OCI-LY7 (cell line): ENCODE data around the gene CD226. TPM values are rescaled to one million over a fixed set of nuclear protein-coding genes. Genes with fewer than 3 reads are reported as not detected.

Experiments used
- BruUV-seq: library from RNA; stranded (reverse); fragments of 400-500 nt; replicated peaks from 2 replicates; lab custom pipeline; 2021; lab: Mats Ljungman, UMichigan
- CTCF ChIA-PET: fragments of 300-600 bp; sonication (Branson Sonifier 250); formaldehyde crosslinking; loops from one replicate; lab custom pipeline; 2022; ENCODE audit warnings: antibody characterized with exemption; ENCODE audit not compliant: unreplicated experiment; lab: Charles Lee
- POLR2A ChIA-PET: fragments of 300-600 bp; sonication (Branson Sonifier 250); formaldehyde crosslinking; loops from one replicate; lab custom pipeline; 2022; ENCODE audit warnings: antibody characterized with exemption; lab: Charles Lee
- DNase-seq: peaks from one replicate; pipeline ENCODE4 v3.0.0-alpha.2; 2015; ENCODE audit warnings: low spot score
- H2AFZ ChIP-seq: fragments of 200-600 bp; sonication (generic), shearing (Covaris generic); 2 replicates; pipeline ENCODE4 v1.6.1; 2014; ENCODE audit warnings: mild to moderate bottlenecking, antibody characterized with exemption, low read length, moderate library complexity
- H3K27ac ChIP-seq: fragments of 200-600 bp; sonication (generic); 2 replicates; pipeline ENCODE4 v1.5.1; 2014; ENCODE audit warnings: mixed run types, low read depth, mild to moderate bottlenecking, moderate library complexity, low read length, inconsistent platforms; ENCODE audit not compliant: poor library complexity, severe bottlenecking
- H3K36me3 ChIP-seq: fragments of 200-600 bp; sonication (generic); 2 replicates; pipeline ENCODE4 v1.6.1; 2014; ENCODE audit warnings: mild to moderate bottlenecking, antibody characterized with exemption, low read length, moderate library complexity, mixed read lengths; ENCODE audit not compliant: insufficient read depth
- H3K4me1 ChIP-seq: fragments of 200-600 bp; sonication (generic); 2 replicates; pipeline ENCODE4 v1.5.1; 2014; ENCODE audit warnings: mild to moderate bottlenecking, low read length; ENCODE audit not compliant: insufficient read depth, poor library complexity, severe bottlenecking
- H3K4me2 ChIP-seq: fragments of 200-600 bp; sonication (generic); 2 replicates; pipeline ENCODE4 v1.6.1; 2014; ENCODE audit warnings: mild to moderate bottlenecking, low read length
- H3K4me3 ChIP-seq: fragments of 200-600 bp; sonication (generic); 2 replicates; pipeline ENCODE4 v1.5.1; 2014; ENCODE audit warnings: mild to moderate bottlenecking, low read depth, low read length; ENCODE audit not compliant: poor library complexity, severe bottlenecking
- H3K79me2 ChIP-seq: fragments of 200-600 bp; sonication (generic); 2 replicates; pipeline ENCODE4 v1.6.1; 2016; ENCODE audit warnings: low read depth, mild to moderate bottlenecking, low read length, moderate library complexity, mixed read lengths; ENCODE audit not compliant: insufficient read depth
- H3K9me2 ChIP-seq: fragments of 200-600 bp; sonication (generic); 2 replicates; pipeline ENCODE4 v1.6.1; 2016; ENCODE audit warnings: mild to moderate bottlenecking, low read length, mixed read lengths; ENCODE audit not compliant: insufficient read depth
- H3K9me3 ChIP-seq: fragments of 200-600 bp; sonication (generic); 2 replicates; pipeline ENCODE4 v1.6.1; 2014; ENCODE audit warnings: mild to moderate bottlenecking, mixed run types, low read length, mixed read lengths
- H4K20me1 ChIP-seq: fragments of 200-600 bp; sonication (generic); 2 replicates; pipeline ENCODE4 v1.6.1; 2014; ENCODE audit warnings: mild to moderate bottlenecking, antibody characterized with exemption, low read length, moderate library complexity, mixed read lengths; ENCODE audit not compliant: insufficient read depth
- EZH2phosphoT487 ChIP-seq: fragments of 200-600 bp; sonication (generic); IDR thresholded peaks from 2 replicates; pipeline ENCODE4 v1.6.1; 2018; ENCODE audit warnings: low read depth, borderline replicate concordance, mild to moderate bottlenecking, mixed run types, antibody characterized with exemption, low read length, moderate library complexity, mixed read lengths
- intact Hi-C: fragments of 100-400 bp; cut with micrococcal nuclease; formaldehyde crosslinking; loops from one replicate; pipeline ENCODE4 v1.10.0; 2022; ENCODE audit not compliant: unreplicated experiment
- total RNA-seq, 2 experiments: library from RNA; depleted of rRNA in 1 of 2; stranded (reverse); fragments of >200 nt in 1 of 2; shearing (Covaris generic) in 1 of 2; gene quantifications; 2 replicates each; pipeline ENCODE4 v1.2.3, GENCODE V29; 2014 to 2022
- TF ChIP-seq, protein P1 (sequence below): fragments of 200-600 bp; sonication (generic); conservative IDR thresholded peaks from 2 replicates; pipeline ENCODE4 v1.5.1; 2014; ENCODE audit warnings: mild to moderate bottlenecking, antibody characterized with exemption, low read length, moderate library complexity, mixed read lengths

CD226 gene
- total RNA-seq, 2 experiments from 2014 or later: 0.25 TPM; not detected in 1

DNA sequence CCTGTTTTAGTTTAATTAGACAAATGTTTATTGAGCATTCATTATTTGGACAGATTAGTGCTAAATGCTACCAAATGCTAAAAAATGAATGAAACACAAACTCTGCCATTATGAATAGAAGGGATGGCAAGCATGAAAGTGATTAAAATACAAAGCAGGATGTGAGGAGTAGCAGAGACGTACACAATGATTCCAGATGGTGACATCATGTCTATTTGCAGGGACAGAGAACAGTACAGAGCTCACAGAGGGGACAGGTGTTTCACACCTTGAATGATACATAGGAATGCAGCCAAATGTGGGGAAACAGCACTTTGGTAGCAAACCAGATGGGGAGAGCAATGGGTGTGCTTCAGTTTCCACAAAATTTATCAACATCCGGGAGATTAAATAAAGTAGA is 76.3 kb downstream of the CD226 start:
- Histone ChIP-seq H3K4me2 (no peak overlapping the region), H3K4me3 (no peak overlapping the region), H3K79me2 (no peaks in the 10 kb centered on the region), H4K20me1 (no peaks in the 10 kb centered on the region), H3K27ac (no peak overlapping the region), H3K4me1 (no peaks in the 10 kb centered on the region), H3K36me3 (no peaks in the 10 kb centered on the region), H2AFZ (no peak overlapping the region), H3K9me2 (no peaks in the 10 kb centered on the region), H3K9me3 (no peaks in the 10 kb centered on the region)
- DNase-seq: no peak
- ChIA-PET CTCF (no interaction called here), POLR2A (no interaction called here)
- intact Hi-C loops: no loop called here
- BruUV-seq: no TSS peak
- no peak for TF ChIP-seq EZH2phosphoT487
- TF ChIP-seq, protein P1, sequence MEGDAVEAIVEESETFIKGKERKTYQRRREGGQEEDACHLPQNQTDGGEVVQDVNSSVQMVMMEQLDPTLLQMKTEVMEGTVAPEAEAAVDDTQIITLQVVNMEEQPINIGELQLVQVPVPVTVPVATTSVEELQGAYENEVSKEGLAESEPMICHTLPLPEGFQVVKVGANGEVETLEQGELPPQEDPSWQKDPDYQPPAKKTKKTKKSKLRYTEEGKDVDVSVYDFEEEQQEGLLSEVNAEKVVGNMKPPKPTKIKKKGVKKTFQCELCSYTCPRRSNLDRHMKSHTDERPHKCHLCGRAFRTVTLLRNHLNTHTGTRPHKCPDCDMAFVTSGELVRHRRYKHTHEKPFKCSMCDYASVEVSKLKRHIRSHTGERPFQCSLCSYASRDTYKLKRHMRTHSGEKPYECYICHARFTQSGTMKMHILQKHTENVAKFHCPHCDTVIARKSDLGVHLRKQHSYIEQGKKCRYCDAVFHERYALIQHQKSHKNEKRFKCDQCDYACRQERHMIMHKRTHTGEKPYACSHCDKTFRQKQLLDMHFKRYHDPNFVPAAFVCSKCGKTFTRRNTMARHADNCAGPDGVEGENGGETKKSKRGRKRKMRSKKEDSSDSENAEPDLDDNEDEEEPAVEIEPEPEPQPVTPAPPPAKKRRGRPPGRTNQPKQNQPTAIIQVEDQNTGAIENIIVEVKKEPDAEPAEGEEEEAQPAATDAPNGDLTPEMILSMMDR: no peak

DNA sequence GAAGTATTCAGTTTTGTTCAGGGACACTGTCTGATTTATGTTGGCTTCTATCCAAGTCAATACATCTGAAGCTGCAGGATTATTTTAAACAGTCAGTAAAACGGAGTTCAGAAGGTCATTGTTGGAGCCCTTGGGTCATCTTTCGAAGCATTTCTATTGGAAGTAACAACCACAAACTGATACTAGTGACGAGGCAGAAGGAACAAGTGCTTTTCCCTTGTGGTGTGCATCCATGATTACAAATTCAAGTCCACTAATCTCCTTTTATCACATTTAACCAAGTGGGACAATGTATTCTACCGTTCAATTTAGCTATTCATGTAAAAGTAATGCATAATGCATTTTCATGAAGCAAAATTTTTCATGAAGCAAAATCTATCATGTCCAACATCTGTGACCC is 76.9 kb downstream of the CD226 start:
- DNase-seq: no peak
- POLR2A ChIA-PET: no interaction called here
- intact Hi-C loops: no loop called here
- Histone ChIP-seq H3K4me3 (no peak overlapping the region), H2AFZ (no peak overlapping the region), H3K9me3 (no peaks in the 10 kb centered on the region), H4K20me1 (no peaks in the 10 kb centered on the region), H3K9me2 (no peaks in the 10 kb centered on the region), H3K27ac (no peak overlapping the region), H3K4me2 (no peak overlapping the region), H3K4me1 (no peaks in the 10 kb centered on the region), H3K79me2 (no peaks in the 10 kb centered on the region), H3K36me3 (no peaks in the 10 kb centered on the region)
- TF ChIP-seq EZH2phosphoT487: no peak
- TF ChIP-seq, protein P1: no peak
- CTCF ChIA-PET: no interaction called here
- no TSS peak for BruUV-seq

DNA sequence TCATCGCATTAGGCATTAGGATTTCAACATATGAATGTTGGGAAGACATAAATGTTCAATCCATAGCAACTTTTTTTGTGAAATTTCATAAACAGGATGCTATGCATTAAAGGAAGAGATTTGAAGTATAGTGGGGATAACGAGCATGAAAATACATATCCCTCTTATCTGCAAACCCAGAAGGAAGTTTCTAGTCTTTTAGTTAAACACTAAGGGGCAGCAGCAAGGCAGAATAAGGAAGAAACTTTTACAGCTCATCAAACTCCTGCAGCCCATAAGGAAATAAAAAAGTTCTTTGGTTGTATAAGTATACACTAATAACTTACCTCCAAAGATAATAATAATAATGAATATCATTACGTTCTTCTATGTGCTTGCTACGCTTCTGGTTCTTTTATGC is 81.5 kb downstream of the CD226 start:
- CTCF ChIA-PET: no interaction called here
- no TSS peak for BruUV-seq
- no peak overlapping the region for H3K27ac ChIP-seq

More for the DNA sequence above, 81.5 kb downstream of the CD226 start:
- intact Hi-C loops: no loop called here
- Histone ChIP-seq H3K4me1 (no peaks in the 10 kb centered on the region), H2AFZ (no peak overlapping the region), H3K9me3 (no peaks in the 10 kb centered on the region), H3K79me2 (no peaks in the 10 kb centered on the region), H3K9me2 (no peaks in the 10 kb centered on the region), H4K20me1 (no peaks in the 10 kb centered on the region), H3K36me3 (no peaks in the 10 kb centered on the region), H3K4me3 (no peak overlapping the region), H3K4me2 (no peak overlapping the region)
- TF ChIP-seq, protein P1: no peak
- TF ChIP-seq EZH2phosphoT487: no peak
- POLR2A ChIA-PET: no interaction called here
- no peak for DNase-seq
